ENCODE results near the gene AK3. TPM values are rescaled to one million over a fixed set of nuclear protein-coding genes. Genes with fewer than 3 reads are reported as not detected.

The AK3 gene
- total RNA-seq, 1 experiment from 2014 or later: 41.5 TPM

GRCh38 chr9:4680173-4680525 lies 60.9 kb downstream of the AK3 start:
- H3K79me2 ChIP-seq (ENCODE audit: insufficient read depth, low read length): peaks cover 8% of the 10 kb centered on the region; the same call in 1 of the 2 replicates
- H3K23me2 ChIP-seq (ENCODE audit: insufficient read length, low read depth, low read length, poor library complexity, severe bottlenecking): peaks cover 9% of the 10 kb centered on the region
- H3K18ac ChIP-seq (ENCODE audit: insufficient read length, low read depth, low read length): no peak overlapping the region
- peak overlapping the region; percentile 44; the same call in 1 of the 2 replicates for H3K14ac ChIP-seq (ENCODE audit: insufficient read depth, low read length)
- H3K9ac ChIP-seq (ENCODE audit: extremely low read depth, insufficient read length, low read length): peak overlapping the region; percentile 71
- WGBS (ENCODE audit: extremely low coverage, insufficient read length, low lambda C conversion rate): no CpG with 5 or more reads among the region's 10 CpGs
- no peaks in the 10 kb centered on the region for H4K20me1 ChIP-seq (ENCODE audit: control insufficient read depth, insufficient read depth, insufficient read length)
- H3K4me2 ChIP-seq (ENCODE audit: insufficient read depth, insufficient read length, low read length): peak overlapping the region; percentile 93
- Mint-ChIP-seq H3K9me3 (no peaks in the 10 kb centered on the region), H3K4me3 (no peak overlapping the region), H3K27me3 (ENCODE audit: low read depth) (no peaks in the 10 kb centered on the region; the same call in 1 of the 2 replicates), H3K36me3 (ENCODE audit: insufficient read depth in 1 of 3, low read depth in 3 of 3) (peaks cover 0 to 5% (median 5%) of the 10 kb centered on the region in 3 experiments; a peak in 4 of 7 replicates), H3K27ac (no peak overlapping the region), H3K4me1 (0 out of 4 replicates have a peak, but pooled peaks cover 0 to 2% of the 10 kb centered on the region in 2 experiments)
- H3K23ac ChIP-seq (ENCODE audit: insufficient read length, low read depth, low read length): no peak overlapping the region
- H3K56ac ChIP-seq (ENCODE audit: insufficient read length, low read depth, low read length): no peak overlapping the region
- H2BK20ac ChIP-seq (ENCODE audit: low read depth, low read length, poor library complexity, severe bottlenecking): no peak overlapping the region
- H3K79me1 ChIP-seq (ENCODE audit: insufficient read depth, low read depth, low read length, poor library complexity, severe bottlenecking): no peaks in the 10 kb centered on the region
- no peak overlapping the region for H2BK15ac ChIP-seq (ENCODE audit: low read depth, low read length)
- no peak overlapping the region for H3T11ph ChIP-seq (ENCODE audit: low read length)
- H3K27ac ChIP-seq (ENCODE audit: insufficient read length, low read depth, low read length): no peak overlapping the region
- H3K27me3 ChIP-seq (ENCODE audit: insufficient read depth, low read length): no peaks in the 10 kb centered on the region
- no peak overlapping the region for H2BK5ac ChIP-seq (ENCODE audit: insufficient read length, low read length)
- H3K9me3 ChIP-seq (ENCODE audit: control insufficient read depth, low read depth, low read length): no peaks in the 10 kb centered on the region
- no peak overlapping the region for H4K91ac ChIP-seq (ENCODE audit: insufficient read length, low read depth, low read length)
- H3K4me1 ChIP-seq (ENCODE audit: insufficient read depth, low read length): no peaks in the 10 kb centered on the region; the same call in 1 of the 2 replicates
- no peak overlapping the region for H3K4ac ChIP-seq (ENCODE audit: low read depth, low read length)
- no peak overlapping the region for H4K8ac ChIP-seq (replicated peaks; ENCODE audit: insufficient read length, low read depth, low read length)
- DNase-seq: no peak
- H2AFZ ChIP-seq (ENCODE audit: low read length): no peak overlapping the region
- no peak overlapping the region for H2BK120ac ChIP-seq (ENCODE audit: low read depth, low read length, poor library complexity, severe bottlenecking)
- H2AK5ac ChIP-seq (ENCODE audit: insufficient read length, low read length): no peak overlapping the region
- no peak overlapping the region for H4K5ac ChIP-seq (ENCODE audit: insufficient read length, low read depth, low read length)
- H2BK12ac ChIP-seq (ENCODE audit: insufficient read length, low read depth, low read length): no peak overlapping the region
- TF ChIP-seq CTCF (conservative IDR thresholded peaks at IDR 0.05): no peak
